Stimulated activated CD4-positive, alpha-beta T cell treated with anti-CD3 and anti-CD28 coated beads, Interleukin-12 subunit alpha, Interleukin-12 subunit beta, amount 100 ng/mL, for 48 hours (primary cell): ENCODE measurements around the gene CYP27A1.
"Not testable (repeated sequence)": the region's sequence is repeated elsewhere in the genome, so short reads cannot be mapped to it uniquely, and the experiment has no call there.

Source experiments
- DNase-seq, 3 donors: peaks; one replicate each; pipeline ENCODE4 v3.0.0-alpha.2; 2020; ENCODE audit warnings: low read depth in 2 of 3, low spot score in 1 of 3

CYP27A1 gene

GRCh38 chr2:218772759-218773158 lies 9.2 kb upstream of the CYP27A1 start:
- DNase-seq: not testable (repeated sequence)

GRCh38 chr2:218773881-218774280 lies 8.1 kb upstream of the CYP27A1 start:
- DNase-seq: no peak

- DNase-seq: no peak
Measured at GRCh38 chr2:218776488-218776887, 5.5 kb upstream of the CYP27A1 start.

- DNase-seq: no peak
Measured at GRCh38 chr2:218777276-218777990, 4.5 kb upstream of the CYP27A1 start.

- DNase-seq: no peak
Measured at GRCh38 chr2:218780046-218780445, 1.9 kb upstream of the CYP27A1 start.

- no peak for DNase-seq
Measured at GRCh38 chr2:218780851-218781690, 876 bp upstream of the CYP27A1 start.

GRCh38 chr2:218782528-218782844 lies 539 bp downstream of the CYP27A1 start:
- DNase-seq: no peak

GRCh38 chr2:218783688-218784087 lies 1.7 kb downstream of the CYP27A1 start:
- DNase-seq: no peak

GRCh38 chr2:218785103-218785502 lies 3.2 kb downstream of the CYP27A1 start:
- DNase-seq: no peak

GRCh38 chr2:218786133-218786532 lies 4.2 kb downstream of the CYP27A1 start:
- no peak for DNase-seq

- no peak for DNase-seq
Measured at GRCh38 chr2:218788529-218789255, 6.7 kb downstream of the CYP27A1 start.

- no peak for DNase-seq
Measured at GRCh38 chr2:218792433-218792832, 10.5 kb downstream of the CYP27A1 start.

- no peak for DNase-seq
Measured at GRCh38 chr2:218796691-218797090, 14.7 kb downstream of the CYP27A1 start.

GRCh38 chr2:218798767-218799504 lies 17.0 kb downstream of the CYP27A1 start:
- DNase-seq: no peak

- no peak for DNase-seq
Measured at GRCh38 chr2:218799990-218800389, 18.0 kb downstream of the CYP27A1 start.

- no peak for DNase-seq
Measured at GRCh38 chr2:218802386-218802994, 20.5 kb downstream of the CYP27A1 start.

GRCh38 chr2:218804817-218805216 lies 22.9 kb downstream of the CYP27A1 start:
- DNase-seq: no peak

GRCh38 chr2:218805627-218806026 lies 23.7 kb downstream of the CYP27A1 start:
- no peak for DNase-seq

- DNase-seq: no peak
Measured at GRCh38 chr2:218806346-218806978, 24.5 kb downstream of the CYP27A1 start.

- DNase-seq: no peak
Measured at GRCh38 chr2:218807626-218808025, 25.7 kb downstream of the CYP27A1 start.
